Endodermal cell (in vitro differentiated cells): ENCODE results near the gene NRXN3. TPM values are rescaled to one million over a fixed set of nuclear protein-coding genes. Genes with fewer than 3 reads are reported as not detected.

Experiments used
- DNase-seq: peaks from one replicate; pipeline ENCODE4 v3.0.0-alpha.2; 2017
- H3K27ac ChIP-seq: 2 replicates; pipeline ENCODE4 v1.5.1; 2013; ENCODE audit warnings: mild to moderate bottlenecking, low read depth, low read length, moderate library complexity
- H3K27me3 ChIP-seq: 2 replicates; pipeline ENCODE4 v1.6.1; 2013; ENCODE audit warnings: mild to moderate bottlenecking, low read length, moderate library complexity; ENCODE audit not compliant: insufficient read depth, control insufficient read depth, poor library complexity, severe bottlenecking
- H3K36me3 ChIP-seq: 2 replicates; pipeline ENCODE4 v1.7.0; 2013; ENCODE audit warnings: mild to moderate bottlenecking, low read length, moderate library complexity; ENCODE audit not compliant: control insufficient read depth, insufficient read depth
- H3K4me1 ChIP-seq: one replicate; pipeline ENCODE4 v1.7.0; 2013; ENCODE audit warnings: low read length; ENCODE audit not compliant: control insufficient read depth, insufficient read depth
- H3K4me3 ChIP-seq: 2 replicates; pipeline ENCODE4 v1.5.1; 2013; ENCODE audit warnings: mild to moderate bottlenecking, low read length, moderate library complexity
- H3K9ac ChIP-seq: 2 replicates; pipeline ENCODE4 v1.6.1; 2013; ENCODE audit warnings: mild to moderate bottlenecking, low read length, moderate library complexity; ENCODE audit not compliant: poor library complexity, severe bottlenecking; ENCODE audit errors: extremely low read depth
- H3K9me3 ChIP-seq: 2 replicates; pipeline ENCODE4 v1.6.1; 2013; ENCODE audit warnings: mild to moderate bottlenecking, low read length, moderate library complexity; ENCODE audit not compliant: control insufficient read depth
- H3K27ac Mint-ChIP-seq: 2 replicates; pipeline ENCODE4 v1.8.0; 2020; ENCODE audit warnings: mixed read lengths
- H3K27me3 Mint-ChIP-seq: 2 replicates; pipeline ENCODE4 v1.8.0; 2021; ENCODE audit warnings: mild to moderate bottlenecking, mixed read lengths; ENCODE audit not compliant: insufficient read depth
- H3K36me3 Mint-ChIP-seq: 2 replicates; pipeline ENCODE4 v1.8.0; 2020; ENCODE audit warnings: low read depth, mixed read lengths
- H3K4me1 Mint-ChIP-seq: 2 replicates; pipeline ENCODE4 v1.8.0; 2020; ENCODE audit warnings: mixed read lengths
- H3K4me3 Mint-ChIP-seq: 2 replicates; pipeline ENCODE4 v1.8.0; 2020; ENCODE audit warnings: mild to moderate bottlenecking, moderate library complexity, mixed read lengths
- H3K9me3 Mint-ChIP-seq: 2 replicates; pipeline ENCODE4 v1.8.0; 2020; ENCODE audit warnings: mild to moderate bottlenecking, mixed read lengths
- CTCF ChIP-seq: fragments of 200-600 bp; sonication (generic); conservative IDR thresholded peaks from 2 replicates; pipeline ENCODE4 v1.5.0; 2021; ENCODE audit warnings: antibody characterized with exemption, mild to moderate bottlenecking
- WGBS, 2 experiments: methylation state at CpG; one replicate each; pipeline versions ENCODE4 v1.1.5 to v1.1.7; 2013; ENCODE audit warnings: missing lambda C conversion rate in 2 of 2, mixed read lengths in 1 of 2; ENCODE audit not compliant: insufficient coverage in 1 of 2, insufficient read length in 1 of 2; 5-methylcytosine and 5-hydroxymethylcytosine counted together
- total RNA-seq, 2 donors: library from RNA; stranded (reverse); fragmentation: NEBNext Ultra II Directional in 1 of 2; extraction: Animal tissue kit (Norgen Biotek cat#: 25700) in 1 of 2; gene quantifications; 2 replicates in 1 of 2; 3 replicates in 1 of 2; pipeline ENCODE4 v1.2.1, GENCODE V29; 2021

The NRXN3 gene
- total RNA-seq, 2 donors from 2014 or later, result 20.9 to 21.4 TPM

- DNase-seq, result no peak
- TF ChIP-seq CTCF, result no peak
- Histone ChIP-seq H3K36me3 (no peaks in the 10 kb centered on the region), H3K4me1 (no peaks in the 10 kb centered on the region), H3K27ac (no peak overlapping the region), H3K4me3 (no peak overlapping the region), H3K27me3 (peaks cover 10% of the 10 kb centered on the region), H3K9ac (no peak overlapping the region), H3K9me3 (peaks cover 10% of the 10 kb centered on the region)
- Mint-ChIP-seq H3K4me3 (no peak overlapping the region), H3K9me3 (no peaks in the 10 kb centered on the region), H3K4me1 (no peaks in the 10 kb centered on the region), H3K27me3 (peaks cover 17% of the 10 kb centered on the region), H3K27ac (no peak overlapping the region), H3K36me3 (no peaks in the 10 kb centered on the region)
- WGBS, 2 experiments, result 88 to 100% methylated on average over 1 of the region's 1 CpG
Observed at GRCh38 chr14:79916892-79917291, 1746.7 kb downstream of the NRXN3 start.
